Caco-2 (cell line): ENCODE measurements around the gene DEPDC1B. TPM values are rescaled to one million over a fixed set of nuclear protein-coding genes. Genes with fewer than 3 reads are reported as not detected.
"Not testable (repeated sequence)": the region's sequence is repeated elsewhere in the genome, so short reads cannot be mapped to it uniquely, and the experiment has no call there.

Source experiments
- BruUV-seq: library from RNA; stranded (reverse); fragments of 400-500 nt; replicated peaks from 2 replicates; lab custom pipeline; 2021; lab: Mats Ljungman, UMichigan
- CTCF ChIA-PET: fragments of 300-600 bp; sonication (Branson Sonifier 250); formaldehyde crosslinking; loops from one replicate; lab custom pipeline; 2022; ENCODE audit warnings: antibody characterized with exemption; lab: Charles Lee
- POLR2A ChIA-PET: fragments of 300-600 bp; sonication (Branson Sonifier 250); formaldehyde crosslinking; loops from one replicate; lab custom pipeline; 2022; ENCODE audit warnings: antibody characterized with exemption; lab: Charles Lee
- DNase-seq, 2 experiments: peaks; one replicate each; pipeline versions ENCODE4 v3.0.0 to v3.0.0-alpha.2; 2020 to 2022
- H3K27me3 ChIP-seq: replicated peaks from 2 replicates; pipeline ENCODE4 v1.6.0; 2011; ENCODE audit warnings: low read length; ENCODE audit not compliant: control insufficient read depth, insufficient read depth
- H3K36me3 ChIP-seq: 2 replicates; pipeline ENCODE4 v1.5.1; 2011; ENCODE audit warnings: low read length; ENCODE audit not compliant: control insufficient read depth, insufficient read depth
- H3K4me1 ChIP-seq: fragments of 250-450 bp; sonication (Bioruptor Pico); 2 replicates; pipeline ENCODE4 v1.5.1; 2020; ENCODE audit warnings: mild to moderate bottlenecking
- H3K4me3 ChIP-seq: 2 replicates; pipeline ENCODE4 v1.5.1; 2011; ENCODE audit warnings: low read depth, mild to moderate bottlenecking, control low read depth, low read length
- H3K9me3 ChIP-seq: fragments of 250-450 bp; sonication (Bioruptor Pico); 2 replicates; pipeline ENCODE4 v1.5.1; 2020; ENCODE audit warnings: mild to moderate bottlenecking, moderate library complexity
- H3K27ac Mint-ChIP-seq: one replicate; pipeline ENCODE4 v1.8.0; 2022; ENCODE audit warnings: mixed read lengths; ENCODE audit not compliant: unreplicated experiment
- H3K27me3 Mint-ChIP-seq: one replicate; pipeline ENCODE4 v1.8.0; 2022; ENCODE audit warnings: mixed read lengths; ENCODE audit not compliant: insufficient read depth, unreplicated experiment
- H3K36me3 Mint-ChIP-seq: one replicate; pipeline ENCODE4 v1.8.0; 2022; ENCODE audit warnings: mild to moderate bottlenecking, mixed read lengths; ENCODE audit not compliant: insufficient read depth, unreplicated experiment
- H3K4me1 Mint-ChIP-seq: one replicate; pipeline ENCODE4 v1.8.0; 2022; ENCODE audit warnings: low read depth, mixed read lengths; ENCODE audit not compliant: unreplicated experiment
- H3K4me3 Mint-ChIP-seq: one replicate; pipeline ENCODE4 v1.8.0; 2022; ENCODE audit warnings: mild to moderate bottlenecking, moderate library complexity, mixed read lengths; ENCODE audit not compliant: unreplicated experiment
- H3K9me3 Mint-ChIP-seq: one replicate; pipeline ENCODE4 v1.8.0; 2022; ENCODE audit warnings: mixed read lengths; ENCODE audit not compliant: unreplicated experiment
- intact Hi-C: fragments of 100-400 bp; cut with micrococcal nuclease; formaldehyde crosslinking; loops from one replicate; pipeline ENCODE4 v1.10.0; 2022; ENCODE audit not compliant: unreplicated experiment
- total RNA-seq: library from RNA; stranded (reverse); gene quantifications from 2 replicates; pipeline ENCODE4 v1.2.3, GENCODE V29; 2022
- TF ChIP-seq, protein P1 (sequence below), 2 experiments: fragments of 200-600 bp in 1 of 2; IDR thresholded peaks; 1 replicate in 1 of 2; 2 replicates in 1 of 2; pipeline versions ENCODE4 v1.5.1 to v1.8.0; 2011 to 2022; ENCODE audit warnings: antibody characterized with exemption in 1 of 2, control low read depth in 1 of 2, inconsistent platforms in 1 of 2, low read depth in 1 of 2, low read length in 1 of 2, mild to moderate bottlenecking in 1 of 2, moderate library complexity in 1 of 2; ENCODE audit not compliant: insufficient read depth in 1 of 2, severe bottlenecking in 1 of 2, unreplicated experiment in 1 of 2

Gene DEPDC1B
- total RNA-seq, 1 experiment from 2014 or later: 44.9 TPM

DNA sequence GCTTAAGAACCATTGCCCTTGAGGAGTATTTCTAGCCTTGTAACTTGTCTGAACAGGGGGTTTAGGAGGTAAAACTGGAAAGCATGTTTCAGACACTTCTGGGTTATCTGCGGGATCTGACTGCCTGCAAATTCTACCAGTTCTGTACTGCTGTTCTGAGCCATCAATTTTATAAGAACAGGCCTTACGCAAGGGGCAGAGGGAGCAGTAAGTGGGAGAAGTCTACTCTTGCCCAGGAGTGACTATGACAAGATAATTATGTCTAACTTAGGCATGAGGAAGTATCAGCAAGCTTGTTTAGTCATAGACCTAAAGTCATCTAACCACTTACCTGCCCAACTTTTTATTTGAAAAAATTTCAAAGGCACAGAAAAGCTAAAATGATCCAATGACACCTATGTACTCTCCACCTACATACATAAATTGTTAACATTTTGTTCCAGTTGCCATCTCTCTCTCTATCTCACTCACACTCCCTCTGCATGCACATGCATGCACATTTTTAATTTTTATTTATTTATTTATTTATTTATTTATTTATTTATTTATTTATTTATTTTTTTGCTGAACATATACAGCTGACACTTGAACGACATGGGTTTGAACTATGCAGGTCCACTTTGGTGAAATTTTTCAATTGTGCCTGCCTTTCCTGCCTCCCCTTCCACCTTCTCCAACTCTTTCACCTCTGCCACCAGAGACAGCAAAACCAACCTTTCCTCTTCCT lies 18.4 kb upstream of the DEPDC1B start:
- Mint-ChIP-seq H3K4me3 (no peak overlapping the region), H3K36me3 (no peaks in the 10 kb centered on the region), H3K4me1 (peaks cover 15% of the 10 kb centered on the region), H3K27me3 (no peaks in the 10 kb centered on the region), H3K27ac (no peak overlapping the region), H3K9me3 (peaks cover 16% of the 10 kb centered on the region)
- ChIA-PET CTCF (no interaction called here), POLR2A (no interaction called here)
- Histone ChIP-seq H3K4me1 (no peaks in the 10 kb centered on the region), H3K4me3 (no peak overlapping the region), H3K27me3 (no peaks in the 10 kb centered on the region), H3K36me3 (no peaks in the 10 kb centered on the region), H3K9me3 (no peaks in the 10 kb centered on the region)
- intact Hi-C loops: no loop called here
- no peak for DNase-seq
- TF ChIP-seq, protein P1, sequence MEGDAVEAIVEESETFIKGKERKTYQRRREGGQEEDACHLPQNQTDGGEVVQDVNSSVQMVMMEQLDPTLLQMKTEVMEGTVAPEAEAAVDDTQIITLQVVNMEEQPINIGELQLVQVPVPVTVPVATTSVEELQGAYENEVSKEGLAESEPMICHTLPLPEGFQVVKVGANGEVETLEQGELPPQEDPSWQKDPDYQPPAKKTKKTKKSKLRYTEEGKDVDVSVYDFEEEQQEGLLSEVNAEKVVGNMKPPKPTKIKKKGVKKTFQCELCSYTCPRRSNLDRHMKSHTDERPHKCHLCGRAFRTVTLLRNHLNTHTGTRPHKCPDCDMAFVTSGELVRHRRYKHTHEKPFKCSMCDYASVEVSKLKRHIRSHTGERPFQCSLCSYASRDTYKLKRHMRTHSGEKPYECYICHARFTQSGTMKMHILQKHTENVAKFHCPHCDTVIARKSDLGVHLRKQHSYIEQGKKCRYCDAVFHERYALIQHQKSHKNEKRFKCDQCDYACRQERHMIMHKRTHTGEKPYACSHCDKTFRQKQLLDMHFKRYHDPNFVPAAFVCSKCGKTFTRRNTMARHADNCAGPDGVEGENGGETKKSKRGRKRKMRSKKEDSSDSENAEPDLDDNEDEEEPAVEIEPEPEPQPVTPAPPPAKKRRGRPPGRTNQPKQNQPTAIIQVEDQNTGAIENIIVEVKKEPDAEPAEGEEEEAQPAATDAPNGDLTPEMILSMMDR (IDR thresholded peaks at IDR 0.05; ENCODE audit: insufficient read depth in 1 of 2, low read depth in 1 of 2, low read length in 1 of 2, severe bottlenecking in 1 of 2, unreplicated experiment in 1 of 2): no peak
- BruUV-seq: no TSS peak

DNA sequence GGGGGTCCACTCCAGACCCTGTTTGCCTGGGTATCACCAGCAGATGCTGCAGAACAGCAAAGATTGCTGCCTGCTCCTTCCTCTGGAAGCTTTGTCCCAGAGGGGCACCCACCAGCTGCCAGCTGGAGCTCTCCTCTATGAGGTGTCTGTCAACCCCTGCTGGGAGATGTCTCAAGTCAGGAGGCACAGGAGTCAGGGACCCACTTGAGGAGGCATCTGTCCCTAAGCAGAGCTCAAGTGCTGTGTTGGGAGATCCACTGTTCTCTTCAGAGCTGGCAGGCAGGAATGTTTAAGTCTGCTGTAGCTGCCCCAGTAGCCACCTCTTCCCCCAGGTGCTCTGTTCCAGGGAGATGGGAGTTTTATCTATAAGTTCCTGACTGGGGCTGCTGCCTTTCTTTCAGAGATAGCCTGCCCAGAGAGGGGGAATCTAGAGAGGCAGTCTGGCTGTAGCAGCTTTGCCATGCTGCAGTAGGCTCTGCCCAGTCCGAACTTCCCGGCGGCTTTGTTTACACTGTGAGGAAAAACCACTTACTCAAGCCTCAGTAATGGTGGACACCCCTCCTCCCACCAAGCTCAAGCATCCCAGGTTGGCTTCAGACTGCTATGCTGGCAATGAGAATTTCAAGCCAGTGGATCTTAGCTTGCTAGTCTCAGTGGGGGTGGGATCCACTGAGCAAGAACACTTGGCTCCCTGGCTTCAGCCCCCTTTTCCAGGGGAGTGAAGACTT lies 15.4 kb upstream of the DEPDC1B start:
- H3K27me3 ChIP-seq, H3K27ac Mint-ChIP-seq, intact Hi-C loops, H3K4me1 Mint-ChIP-seq, DNase-seq, H3K4me3 Mint-ChIP-seq, H3K4me1 ChIP-seq, H3K9me3 ChIP-seq, H3K27me3 Mint-ChIP-seq, H3K36me3 Mint-ChIP-seq, H3K4me3 ChIP-seq, BruUV-seq, H3K36me3 ChIP-seq, CTCF ChIA-PET, POLR2A ChIA-PET: not testable (repeated sequence)
- H3K9me3 Mint-ChIP-seq: peaks cover 16% of the 10 kb centered on the region

DNA sequence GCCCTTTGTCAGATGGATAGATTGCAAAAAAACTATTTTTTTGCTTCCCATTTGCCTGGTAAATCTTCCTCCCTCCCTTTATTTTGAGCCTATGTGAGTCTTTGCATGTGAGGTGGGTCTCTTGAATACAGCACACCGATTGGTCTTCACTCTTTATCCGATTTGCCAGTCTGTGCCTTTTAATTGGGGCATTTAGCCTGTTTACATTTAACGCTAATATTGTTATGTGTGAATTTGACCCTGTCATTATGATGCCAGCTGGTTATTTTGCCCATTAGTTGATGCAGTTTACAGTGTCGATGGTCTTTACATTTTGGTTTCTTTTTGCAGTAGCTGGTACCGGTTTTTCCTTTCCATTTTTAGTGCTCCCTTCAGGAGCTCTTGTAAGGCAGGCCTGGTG lies 13.0 kb upstream of the DEPDC1B start:
- intact Hi-C loops: no loop called here
- TF ChIP-seq, protein P1 (IDR thresholded peaks at IDR 0.05; ENCODE audit: insufficient read depth in 1 of 2, low read depth in 1 of 2, low read length in 1 of 2, severe bottlenecking in 1 of 2, unreplicated experiment in 1 of 2): no peak
- H3K4me1 ChIP-seq: no peaks in the 10 kb centered on the region
- H3K4me3 Mint-ChIP-seq: no peak overlapping the region
- no TSS peak for BruUV-seq
- no peaks in the 10 kb centered on the region for H3K27me3 ChIP-seq
- no peaks in the 10 kb centered on the region for H3K36me3 Mint-ChIP-seq
- H3K27me3 Mint-ChIP-seq: no peaks in the 10 kb centered on the region
- DNase-seq: no peak
- no peaks in the 10 kb centered on the region for H3K4me1 Mint-ChIP-seq
- CTCF ChIA-PET: no interaction called here
- H3K9me3 ChIP-seq: no peaks in the 10 kb centered on the region
- no peaks in the 10 kb centered on the region for H3K36me3 ChIP-seq
- H3K9me3 Mint-ChIP-seq: peaks cover 15% of the 10 kb centered on the region
- POLR2A ChIA-PET: no interaction called here
- no peak overlapping the region for H3K4me3 ChIP-seq
- H3K27ac Mint-ChIP-seq: no peak overlapping the region

- H3K4me3 ChIP-seq, H3K27me3 Mint-ChIP-seq, CTCF ChIA-PET, intact Hi-C loops, DNase-seq, POLR2A ChIA-PET, H3K4me1 Mint-ChIP-seq, H3K36me3 ChIP-seq, H3K27me3 ChIP-seq, BruUV-seq, H3K9me3 ChIP-seq, H3K27ac Mint-ChIP-seq, H3K4me3 Mint-ChIP-seq, H3K9me3 Mint-ChIP-seq, H3K4me1 ChIP-seq, H3K36me3 Mint-ChIP-seq: not testable (repeated sequence)
Measured at GRCh38 chr5:60711892-60712291, 11.9 kb upstream of the DEPDC1B start.
